ENCODE results near the gene VDR. TPM values are rescaled to one million over a fixed set of nuclear protein-coding genes. Genes with fewer than 3 reads are reported as not detected.

The VDR gene
- polyA plus RNA-seq, 1 donor from 2014 or later: not detected

DNA sequence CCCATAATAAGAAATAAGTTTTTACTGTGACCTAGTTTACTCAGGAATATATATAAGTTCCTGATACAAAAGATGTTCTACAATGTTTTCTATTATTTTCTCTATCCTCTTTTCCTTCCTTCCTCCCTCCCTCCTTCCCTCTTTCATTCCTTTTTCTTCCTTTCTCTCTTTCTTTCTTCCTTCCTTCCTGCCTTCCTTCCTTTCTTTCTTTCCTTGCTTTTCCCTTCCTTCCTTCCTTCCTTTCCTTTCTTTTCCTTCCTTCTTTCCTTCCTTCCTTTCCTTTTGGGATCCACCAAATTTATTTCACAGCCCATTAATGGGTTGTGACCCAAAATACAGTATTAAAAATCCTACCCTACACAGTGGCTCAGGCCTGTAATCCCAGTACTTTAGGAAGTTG, 3.9 kb upstream of the VDR start:
- Histone ChIP-seq H2AFZ (ENCODE audit: low read depth, low read length) (no peak overlapping the region), H3K36me3 (ENCODE audit: insufficient read depth, low read length) (no peaks in the 10 kb centered on the region), H3K9me2 (ENCODE audit: insufficient read depth, low read length) (no peaks in the 10 kb centered on the region), H3K79me2 (replicated peaks; ENCODE audit: insufficient read depth, low read length) (no peaks in the 10 kb centered on the region), H3K27me3 (ENCODE audit: insufficient read depth, low read depth, low read length) (peaks cover 34% of the 10 kb centered on the region), H3K9ac (ENCODE audit: low read length) (no peak overlapping the region), H3F3A (ENCODE audit: insufficient read depth, low read length, poor library complexity, severe bottlenecking) (no peaks in the 10 kb centered on the region), H3K4me2 (ENCODE audit: low read length) (no peak overlapping the region), H4K20me1 (ENCODE audit: insufficient read depth) (no peaks in the 10 kb centered on the region), H3K4me3 (ENCODE audit: low read length) (no peak overlapping the region), H3K9me3 (ENCODE audit: low read length) (no peaks in the 10 kb centered on the region), H3K27ac (ENCODE audit: low read length) (no peak overlapping the region)
- TF ChIP-seq, protein P1, sequence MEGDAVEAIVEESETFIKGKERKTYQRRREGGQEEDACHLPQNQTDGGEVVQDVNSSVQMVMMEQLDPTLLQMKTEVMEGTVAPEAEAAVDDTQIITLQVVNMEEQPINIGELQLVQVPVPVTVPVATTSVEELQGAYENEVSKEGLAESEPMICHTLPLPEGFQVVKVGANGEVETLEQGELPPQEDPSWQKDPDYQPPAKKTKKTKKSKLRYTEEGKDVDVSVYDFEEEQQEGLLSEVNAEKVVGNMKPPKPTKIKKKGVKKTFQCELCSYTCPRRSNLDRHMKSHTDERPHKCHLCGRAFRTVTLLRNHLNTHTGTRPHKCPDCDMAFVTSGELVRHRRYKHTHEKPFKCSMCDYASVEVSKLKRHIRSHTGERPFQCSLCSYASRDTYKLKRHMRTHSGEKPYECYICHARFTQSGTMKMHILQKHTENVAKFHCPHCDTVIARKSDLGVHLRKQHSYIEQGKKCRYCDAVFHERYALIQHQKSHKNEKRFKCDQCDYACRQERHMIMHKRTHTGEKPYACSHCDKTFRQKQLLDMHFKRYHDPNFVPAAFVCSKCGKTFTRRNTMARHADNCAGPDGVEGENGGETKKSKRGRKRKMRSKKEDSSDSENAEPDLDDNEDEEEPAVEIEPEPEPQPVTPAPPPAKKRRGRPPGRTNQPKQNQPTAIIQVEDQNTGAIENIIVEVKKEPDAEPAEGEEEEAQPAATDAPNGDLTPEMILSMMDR (IDR thresholded peaks at IDR 0.05; ENCODE audit: poor library complexity, severe bottlenecking): no peak
- no peak for TF ChIP-seq SMC3 (conservative IDR thresholded peaks at IDR 0.05; ENCODE audit: poor library complexity)
- no peak for TF ChIP-seq EP300 (conservative IDR thresholded peaks at IDR 0.05; ENCODE audit: poor library complexity, severe bottlenecking)
- no peak for TF ChIP-seq EZH2 (IDR thresholded peaks at IDR 0.05; ENCODE audit: borderline replicate concordance, insufficient read depth, low read length, poor library complexity, severe bottlenecking)
- TF ChIP-seq MXI1 (conservative IDR thresholded peaks at IDR 0.05; ENCODE audit: poor library complexity, severe bottlenecking): no peak
- TF ChIP-seq RAD21 (conservative IDR thresholded peaks at IDR 0.05): no peak
- no peak for TF ChIP-seq TAF1 (IDR thresholded peaks at IDR 0.05; ENCODE audit: low read depth)
- TF ChIP-seq POLR2AphosphoS5 (IDR thresholded peaks at IDR 0.05): no peak
- TF ChIP-seq, protein P2, sequence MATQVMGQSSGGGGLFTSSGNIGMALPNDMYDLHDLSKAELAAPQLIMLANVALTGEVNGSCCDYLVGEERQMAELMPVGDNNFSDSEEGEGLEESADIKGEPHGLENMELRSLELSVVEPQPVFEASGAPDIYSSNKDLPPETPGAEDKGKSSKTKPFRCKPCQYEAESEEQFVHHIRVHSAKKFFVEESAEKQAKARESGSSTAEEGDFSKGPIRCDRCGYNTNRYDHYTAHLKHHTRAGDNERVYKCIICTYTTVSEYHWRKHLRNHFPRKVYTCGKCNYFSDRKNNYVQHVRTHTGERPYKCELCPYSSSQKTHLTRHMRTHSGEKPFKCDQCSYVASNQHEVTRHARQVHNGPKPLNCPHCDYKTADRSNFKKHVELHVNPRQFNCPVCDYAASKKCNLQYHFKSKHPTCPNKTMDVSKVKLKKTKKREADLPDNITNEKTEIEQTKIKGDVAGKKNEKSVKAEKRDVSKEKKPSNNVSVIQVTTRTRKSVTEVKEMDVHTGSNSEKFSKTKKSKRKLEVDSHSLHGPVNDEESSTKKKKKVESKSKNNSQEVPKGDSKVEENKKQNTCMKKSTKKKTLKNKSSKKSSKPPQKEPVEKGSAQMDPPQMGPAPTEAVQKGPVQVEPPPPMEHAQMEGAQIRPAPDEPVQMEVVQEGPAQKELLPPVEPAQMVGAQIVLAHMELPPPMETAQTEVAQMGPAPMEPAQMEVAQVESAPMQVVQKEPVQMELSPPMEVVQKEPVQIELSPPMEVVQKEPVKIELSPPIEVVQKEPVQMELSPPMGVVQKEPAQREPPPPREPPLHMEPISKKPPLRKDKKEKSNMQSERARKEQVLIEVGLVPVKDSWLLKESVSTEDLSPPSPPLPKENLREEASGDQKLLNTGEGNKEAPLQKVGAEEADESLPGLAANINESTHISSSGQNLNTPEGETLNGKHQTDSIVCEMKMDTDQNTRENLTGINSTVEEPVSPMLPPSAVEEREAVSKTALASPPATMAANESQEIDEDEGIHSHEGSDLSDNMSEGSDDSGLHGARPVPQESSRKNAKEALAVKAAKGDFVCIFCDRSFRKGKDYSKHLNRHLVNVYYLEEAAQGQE (IDR thresholded peaks at IDR 0.05; ENCODE audit: borderline replicate concordance): no peak

DNA sequence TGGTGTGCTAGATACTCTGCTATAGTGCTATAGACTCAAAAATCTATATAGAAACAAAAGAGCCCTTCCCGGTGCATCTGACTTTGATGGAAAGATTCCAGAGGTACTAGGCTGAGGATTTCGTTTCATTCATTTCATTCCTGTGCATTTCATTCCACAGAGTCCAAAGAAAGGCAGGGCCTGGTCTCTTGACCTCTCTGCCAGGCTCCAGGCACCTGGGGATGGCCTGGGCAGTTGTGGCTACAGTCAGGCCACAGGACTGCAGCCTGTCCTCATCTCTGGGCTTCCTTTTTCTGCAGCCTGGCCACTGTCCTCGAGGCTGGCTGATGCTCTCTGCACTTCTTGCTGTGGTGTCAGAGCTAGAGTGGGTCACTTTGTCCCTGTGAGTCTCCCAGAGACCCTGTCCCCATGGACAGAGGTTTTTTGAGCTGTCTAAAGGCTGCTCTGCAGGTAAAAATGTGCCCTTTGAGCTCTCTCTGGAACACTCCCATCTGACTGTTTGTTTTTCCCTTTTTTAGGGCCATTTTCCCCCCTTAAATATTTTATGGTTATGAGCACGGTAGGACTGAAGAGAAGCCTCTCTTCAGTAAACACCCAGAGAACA, 3.2 kb upstream of the VDR start:
- H4K20me1 ChIP-seq (ENCODE audit: insufficient read depth): no peaks in the 10 kb centered on the region
- H3K9ac ChIP-seq (ENCODE audit: low read length): no peak overlapping the region
- no peak overlapping the region for H3K4me2 ChIP-seq (ENCODE audit: low read length)
- no peak for TF ChIP-seq EP300 (conservative IDR thresholded peaks at IDR 0.05; ENCODE audit: poor library complexity, severe bottlenecking)
- TF ChIP-seq RAD21 (conservative IDR thresholded peaks at IDR 0.05): no peak
- TF ChIP-seq EZH2 (IDR thresholded peaks at IDR 0.05; ENCODE audit: borderline replicate concordance, insufficient read depth, low read length, poor library complexity, severe bottlenecking): no peak
- TF ChIP-seq, protein P1 (IDR thresholded peaks at IDR 0.05; ENCODE audit: poor library complexity, severe bottlenecking): no peak
- H3F3A ChIP-seq (ENCODE audit: insufficient read depth, low read length, poor library complexity, severe bottlenecking): no peaks in the 10 kb centered on the region
- H3K27ac ChIP-seq (ENCODE audit: low read length): no peak overlapping the region
- H3K9me2 ChIP-seq (ENCODE audit: insufficient read depth, low read length): no peaks in the 10 kb centered on the region
- H3K36me3 ChIP-seq (ENCODE audit: insufficient read depth, low read length): no peaks in the 10 kb centered on the region
- no peaks in the 10 kb centered on the region for H3K79me2 ChIP-seq (replicated peaks; ENCODE audit: insufficient read depth, low read length)
- H3K4me3 ChIP-seq (ENCODE audit: low read length): no peak overlapping the region
- no peaks in the 10 kb centered on the region for H3K9me3 ChIP-seq (ENCODE audit: low read length)
- H2AFZ ChIP-seq (ENCODE audit: low read depth, low read length): no peak overlapping the region
- H3K27me3 ChIP-seq (ENCODE audit: insufficient read depth, low read depth, low read length): peaks cover 42% of the 10 kb centered on the region
